GM12872 (cell line): ENCODE results near the gene SLC38A10.

ENCODE experiments used
- TF ChIP-seq, protein P1 (sequence below): IDR thresholded peaks from 3 replicates; pipeline ENCODE4 v1.5.1; 2011; ENCODE audit warnings: low read depth, mild to moderate bottlenecking, low read length, moderate library complexity; ENCODE audit not compliant: insufficient read depth

The SLC38A10 gene

DNA sequence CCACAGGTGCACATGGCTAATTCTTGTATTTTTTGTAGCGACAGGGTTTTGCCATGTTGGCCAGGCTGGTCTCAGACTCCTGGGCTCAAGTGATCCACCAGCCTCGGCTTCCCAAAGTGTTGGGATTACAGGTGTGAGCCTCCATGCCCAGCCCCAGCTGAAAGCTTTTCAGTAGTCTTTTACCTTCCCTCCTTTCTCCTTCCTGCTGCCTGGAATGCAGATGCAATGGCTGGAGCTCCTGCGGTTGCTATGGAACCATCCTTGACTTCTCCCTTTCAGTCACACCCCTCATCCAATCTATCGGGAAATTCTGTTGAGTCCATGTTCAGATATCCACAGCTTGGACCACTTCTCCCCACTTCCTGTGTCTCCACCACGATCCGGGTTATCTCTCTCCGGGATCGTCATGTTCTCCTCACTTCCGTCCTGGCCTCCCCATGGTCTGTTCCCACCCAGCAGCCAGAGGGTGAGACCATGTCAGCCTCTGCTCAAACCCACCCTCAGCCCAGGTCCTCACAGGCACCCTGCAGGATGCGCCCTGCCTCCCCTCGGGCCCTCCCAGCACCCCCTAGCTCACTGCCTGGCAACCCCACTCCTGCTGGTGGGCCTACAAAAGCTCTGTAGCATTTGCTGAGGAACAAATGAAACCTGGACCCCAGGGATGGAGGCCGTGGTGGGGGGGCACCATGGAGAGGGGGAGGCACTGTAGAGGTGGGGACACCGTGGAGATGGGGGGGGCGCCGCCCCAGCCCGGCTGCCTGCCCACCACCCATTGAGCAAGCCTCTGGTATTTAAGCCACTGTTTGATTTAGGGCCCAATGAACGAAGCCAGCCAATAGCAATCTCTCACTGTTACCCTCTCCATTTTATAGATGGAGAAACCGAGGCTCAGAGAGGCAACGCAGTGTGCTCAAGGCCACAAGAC is 12.8 kb upstream of the SLC38A10 start:
- TF ChIP-seq, protein P1, sequence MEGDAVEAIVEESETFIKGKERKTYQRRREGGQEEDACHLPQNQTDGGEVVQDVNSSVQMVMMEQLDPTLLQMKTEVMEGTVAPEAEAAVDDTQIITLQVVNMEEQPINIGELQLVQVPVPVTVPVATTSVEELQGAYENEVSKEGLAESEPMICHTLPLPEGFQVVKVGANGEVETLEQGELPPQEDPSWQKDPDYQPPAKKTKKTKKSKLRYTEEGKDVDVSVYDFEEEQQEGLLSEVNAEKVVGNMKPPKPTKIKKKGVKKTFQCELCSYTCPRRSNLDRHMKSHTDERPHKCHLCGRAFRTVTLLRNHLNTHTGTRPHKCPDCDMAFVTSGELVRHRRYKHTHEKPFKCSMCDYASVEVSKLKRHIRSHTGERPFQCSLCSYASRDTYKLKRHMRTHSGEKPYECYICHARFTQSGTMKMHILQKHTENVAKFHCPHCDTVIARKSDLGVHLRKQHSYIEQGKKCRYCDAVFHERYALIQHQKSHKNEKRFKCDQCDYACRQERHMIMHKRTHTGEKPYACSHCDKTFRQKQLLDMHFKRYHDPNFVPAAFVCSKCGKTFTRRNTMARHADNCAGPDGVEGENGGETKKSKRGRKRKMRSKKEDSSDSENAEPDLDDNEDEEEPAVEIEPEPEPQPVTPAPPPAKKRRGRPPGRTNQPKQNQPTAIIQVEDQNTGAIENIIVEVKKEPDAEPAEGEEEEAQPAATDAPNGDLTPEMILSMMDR = no peak

DNA sequence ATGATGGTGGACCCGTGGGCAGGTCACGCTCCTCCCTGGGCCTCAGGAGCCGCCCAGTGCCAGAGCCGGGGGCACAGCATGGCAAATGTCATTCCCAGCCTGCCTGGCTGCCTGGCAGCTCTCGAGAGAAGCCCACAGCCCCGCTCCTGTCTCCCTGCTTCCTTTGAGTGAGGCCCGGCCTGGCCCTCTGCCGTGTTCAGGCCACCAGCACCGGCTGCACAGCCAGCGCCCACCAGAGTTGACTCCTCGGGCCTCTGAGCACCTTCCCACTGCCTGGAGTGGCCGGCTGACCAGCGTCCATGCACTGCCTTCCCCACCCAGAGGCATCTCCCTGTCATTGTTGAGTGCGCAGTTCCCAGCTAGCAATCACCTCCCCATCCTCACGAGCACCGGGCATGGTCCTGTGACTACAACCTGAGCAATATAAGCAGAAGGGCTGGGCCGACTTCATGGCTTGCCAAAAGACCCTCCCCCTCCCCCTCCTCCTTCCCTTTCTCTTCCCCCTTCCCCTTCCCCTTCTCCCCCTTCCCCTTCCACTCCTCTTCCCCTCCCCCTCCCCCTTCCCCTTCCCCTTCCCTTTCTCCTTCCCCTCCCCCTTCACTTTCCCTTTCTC is 11.9 kb upstream of the SLC38A10 start:
- TF ChIP-seq, protein P1 = no peak

DNA sequence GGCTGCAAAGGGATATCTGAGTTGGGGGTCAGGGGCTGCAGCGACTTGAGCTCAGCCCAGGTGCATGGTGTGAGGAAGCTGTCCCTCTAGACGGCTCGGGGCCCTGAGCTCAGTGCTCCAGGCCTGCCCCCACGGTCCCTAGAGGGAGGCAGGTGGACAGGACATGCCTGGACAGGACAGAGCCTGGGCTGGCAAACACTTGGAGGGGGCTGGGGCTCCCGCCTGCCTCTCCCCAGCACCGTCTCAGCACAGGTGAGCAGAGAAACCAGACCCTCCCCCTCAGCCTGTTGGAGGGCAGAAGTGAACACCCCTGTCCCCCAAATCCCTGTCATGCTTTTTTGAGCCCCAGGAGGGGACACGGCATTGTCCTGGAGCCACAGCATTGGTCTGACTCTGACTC is 11.4 kb upstream of the SLC38A10 start:
- TF ChIP-seq, protein P1 = no peak

DNA sequence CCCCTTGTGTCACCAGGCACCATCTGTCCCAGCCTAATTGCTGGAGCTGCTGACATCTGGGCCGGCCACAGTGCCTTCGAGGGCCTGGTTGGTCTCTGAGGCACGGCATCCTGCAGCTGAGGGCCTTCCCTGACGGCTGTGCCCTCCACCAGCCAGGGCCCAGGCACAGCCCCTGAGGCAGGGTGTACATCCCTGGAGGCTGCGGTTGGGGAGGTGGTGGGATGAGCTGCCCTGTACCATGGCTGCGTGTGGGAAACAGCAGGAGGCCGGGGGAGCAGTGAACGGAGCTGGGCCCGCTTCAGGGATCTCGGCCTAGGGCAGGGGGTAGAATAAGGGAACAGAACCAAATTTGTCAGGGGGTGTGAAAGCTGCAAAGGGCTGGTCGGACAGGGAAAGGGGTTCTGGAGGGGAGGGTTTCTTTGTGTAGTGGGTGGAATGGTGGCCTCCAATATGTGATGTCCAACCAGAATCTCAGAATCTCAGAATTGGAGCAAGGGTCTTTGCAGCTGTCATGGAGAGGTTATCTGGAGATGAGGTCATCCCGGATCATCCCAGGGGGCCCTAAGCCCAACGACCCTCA is 10.0 kb upstream of the SLC38A10 start:
- TF ChIP-seq, protein P1 = no peak

DNA sequence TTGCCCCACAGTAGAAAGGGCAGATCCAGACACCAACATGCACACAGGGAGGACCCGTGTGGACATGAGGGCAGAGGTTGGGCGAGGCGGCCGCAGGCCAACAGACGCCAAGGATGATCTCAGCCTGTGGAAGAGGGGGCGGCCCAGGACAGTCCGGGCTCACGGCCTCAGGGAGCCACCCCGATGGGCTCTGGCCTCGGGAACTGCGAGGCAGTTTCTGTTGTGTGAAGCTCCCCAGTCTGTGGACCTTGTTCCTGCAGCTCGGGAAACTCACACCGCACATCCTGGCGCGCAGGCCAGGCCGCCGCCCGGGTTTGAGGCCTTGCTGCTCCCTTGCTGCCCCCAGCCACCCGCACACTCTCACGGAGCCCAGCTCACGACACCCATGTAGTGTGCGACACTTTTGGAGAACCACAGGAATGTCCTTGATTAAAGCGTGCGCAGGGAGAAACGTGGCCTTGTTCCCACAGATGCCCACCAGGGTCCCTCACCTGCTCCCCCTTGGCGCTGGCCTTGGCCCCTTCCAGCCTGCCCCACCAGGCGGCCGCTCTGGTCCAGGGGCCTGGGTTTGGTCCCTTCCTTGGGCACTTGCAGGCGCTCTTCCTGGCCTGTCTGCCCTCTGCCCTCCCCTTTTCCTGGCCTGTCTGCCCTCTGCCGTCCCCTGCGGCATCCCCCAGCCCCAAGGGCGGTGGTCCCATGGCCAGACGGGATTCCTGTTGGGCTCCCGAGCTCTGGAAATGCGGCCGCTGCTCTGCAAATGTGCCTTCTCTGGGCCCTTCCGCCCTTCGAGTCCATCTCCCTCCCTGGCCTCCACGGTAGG is 9.3 kb upstream of the SLC38A10 start:
- TF ChIP-seq, protein P1 = no peak

DNA sequence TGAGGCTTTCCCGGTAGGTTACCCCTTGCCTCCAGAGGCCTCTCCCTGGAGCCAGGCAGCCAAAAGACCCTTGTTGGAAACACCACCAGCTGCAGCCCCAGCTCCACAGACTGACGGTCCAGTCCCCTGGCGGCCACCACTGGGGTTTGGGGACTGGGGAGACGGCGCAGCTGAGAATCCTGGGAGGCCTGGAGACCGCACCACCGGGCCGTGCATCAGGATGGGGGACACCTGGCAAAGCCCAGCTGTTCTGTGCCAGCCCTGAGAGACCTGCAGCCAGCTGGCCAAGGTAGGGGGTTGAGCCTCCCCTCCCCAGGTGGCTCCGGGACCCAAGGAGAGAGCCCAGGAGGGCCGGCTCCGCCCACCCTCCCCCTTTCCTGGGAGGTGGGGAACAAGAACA is 8.3 kb upstream of the SLC38A10 start:
- TF ChIP-seq, protein P1 = no peak
